ENCODE data around the gene HERC4. TPM values are rescaled to one million over a fixed set of nuclear protein-coding genes. Genes with fewer than 3 reads are reported as not detected.

The HERC4 gene
- total RNA-seq, 1 donor from 2014 or later, result 31.9 TPM

GRCh38 chr10:68092512-68092911 lies 17.4 kb upstream of the HERC4 start:
- H3K9me3 ChIP-seq (replicated peaks), result no peaks in the 10 kb centered on the region
- H3K27me3 ChIP-seq (ENCODE audit: low read depth), result no peaks in the 10 kb centered on the region
- peaks cover 8% of the 10 kb centered on the region for H3K4me1 ChIP-seq
- no peak for TF ChIP-seq CTCF (IDR thresholded peaks at IDR 0.05; ENCODE audit: borderline replicate concordance)
- no peak overlapping the region for H3K4me3 ChIP-seq
- intact Hi-C loops (cut with micrococcal nuclease), result no loop called here
- DNase-seq, result no peak
- no peaks in the 10 kb centered on the region for H3K36me3 ChIP-seq
- H3K27ac ChIP-seq (replicated peaks), result no peak overlapping the region

GRCh38 chr10:68090586-68090985 lies 15.5 kb upstream of the HERC4 start:
- no peaks in the 10 kb centered on the region for H3K27me3 ChIP-seq (ENCODE audit: low read depth)
- no peaks in the 10 kb centered on the region for H3K9me3 ChIP-seq (replicated peaks)
- peaks cover 17% of the 10 kb centered on the region for H3K4me1 ChIP-seq
- no peaks in the 10 kb centered on the region for H3K36me3 ChIP-seq
- no peak for TF ChIP-seq CTCF (IDR thresholded peaks at IDR 0.05; ENCODE audit: borderline replicate concordance)
- no peak for DNase-seq
- H3K4me3 ChIP-seq, result no peak overlapping the region
- H3K27ac ChIP-seq (replicated peaks), result peak overlapping the region; percentile 22
- intact Hi-C loops (cut with micrococcal nuclease), result no loop called here

GRCh38 chr10:68088740-68089139 lies 13.7 kb upstream of the HERC4 start:
- Histone ChIP-seq H3K27ac (replicated peaks) (peak overlapping the region; percentile 82), H3K36me3 (no peaks in the 10 kb centered on the region), H3K4me1 (peaks cover 27% of the 10 kb centered on the region), H3K4me3 (peak overlapping the region; percentile 58), H3K27me3 (ENCODE audit: low read depth) (no peaks in the 10 kb centered on the region), H3K9me3 (replicated peaks) (no peaks in the 10 kb centered on the region)
- no peak for DNase-seq
- intact Hi-C loops (cut with micrococcal nuclease), result no loop called here
- no peak for TF ChIP-seq CTCF (IDR thresholded peaks at IDR 0.05; ENCODE audit: borderline replicate concordance)

- intact Hi-C loops (cut with micrococcal nuclease), result no loop called here
- Histone ChIP-seq H3K9me3 (replicated peaks) (no peaks in the 10 kb centered on the region), H3K27ac (replicated peaks) (peak overlapping the region; percentile 82), H3K27me3 (ENCODE audit: low read depth) (no peaks in the 10 kb centered on the region), H3K4me1 (peaks cover 36% of the 10 kb centered on the region), H3K4me3 (peak overlapping the region; percentile 58), H3K36me3 (no peaks in the 10 kb centered on the region)
- DNase-seq, result peak; percentile 36
- no peak for TF ChIP-seq CTCF (IDR thresholded peaks at IDR 0.05; ENCODE audit: borderline replicate concordance)
Measured at GRCh38 chr10:68087685-68088401, 12.8 kb upstream of the HERC4 start.

- Histone ChIP-seq H3K36me3 (no peaks in the 10 kb centered on the region), H3K27me3 (ENCODE audit: low read depth) (peaks cover 3% of the 10 kb centered on the region), H3K9me3 (replicated peaks) (no peaks in the 10 kb centered on the region), H3K4me1 (peaks cover 36% of the 10 kb centered on the region), H3K27ac (replicated peaks) (peak overlapping the region; percentile 82), H3K4me3 (peak overlapping the region; percentile 58)
- TF ChIP-seq CTCF (IDR thresholded peaks at IDR 0.05; ENCODE audit: borderline replicate concordance), result no peak
- intact Hi-C loops (cut with micrococcal nuclease), result no loop called here
- DNase-seq, result no peak
Measured at GRCh38 chr10:68086910-68087684, 12.0 kb upstream of the HERC4 start.
